ENCODE data around the gene TFDP3. TPM values are rescaled to one million over a fixed set of nuclear protein-coding genes. Genes with fewer than 3 reads are reported as not detected.

TFDP3 gene
- total RNA-seq, 2 donors from 2014 or later, result not detected

GRCh38 chrX:133175605-133176004 lies 42.5 kb downstream of the TFDP3 start:
- peaks cover 28% of the 10 kb centered on the region for H3K27me3 Mint-ChIP-seq (ENCODE audit: low read depth)
- no peaks in the 10 kb centered on the region for H3K9me3 Mint-ChIP-seq
- no peaks in the 10 kb centered on the region for H3K4me1 Mint-ChIP-seq (ENCODE audit: low read depth)
- H3K36me3 Mint-ChIP-seq (ENCODE audit: insufficient read depth in 2 of 2), result no peaks in the 10 kb centered on the region
- no peak overlapping the region for H3K27ac Mint-ChIP-seq
- H3K4me3 Mint-ChIP-seq, result no peak overlapping the region
- no peak for DNase-seq
- no peak for ATAC-seq (replicated peaks in 1 of 2)

DNA sequence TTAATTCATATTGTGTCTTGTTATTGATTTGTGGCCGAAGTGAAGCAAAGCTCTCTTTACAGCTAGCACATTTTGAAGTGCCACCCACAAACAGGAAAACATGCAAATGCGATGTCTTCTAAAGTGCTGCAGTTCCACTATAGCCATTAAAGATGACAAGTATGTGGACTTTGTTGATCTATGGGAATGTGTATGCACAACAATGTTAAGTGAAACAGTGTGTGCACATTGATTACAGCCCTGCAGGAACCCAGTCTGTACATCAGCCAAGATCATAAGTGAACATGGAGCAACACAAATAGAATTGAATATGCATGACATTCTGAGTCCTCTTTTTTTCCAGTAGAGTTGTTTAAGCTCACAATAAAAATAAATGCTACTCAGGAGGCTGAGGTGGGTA lies 43.0 kb downstream of the TFDP3 start:
- ATAC-seq (replicated peaks in 1 of 2) (no peak), DNase-seq (no peak)
- Mint-ChIP-seq H3K4me1 (ENCODE audit: low read depth) (no peaks in the 10 kb centered on the region), H3K36me3 (ENCODE audit: insufficient read depth in 2 of 2) (no peaks in the 10 kb centered on the region), H3K27ac (no peak overlapping the region), H3K4me3 (no peak overlapping the region), H3K9me3 (no peaks in the 10 kb centered on the region), H3K27me3 (ENCODE audit: low read depth) (peaks cover 33% of the 10 kb centered on the region)

- H3K4me1 Mint-ChIP-seq (ENCODE audit: low read depth), result no peaks in the 10 kb centered on the region
- ATAC-seq (replicated peaks in 1 of 2) (no peak), DNase-seq (no peak)
- peaks cover 38% of the 10 kb centered on the region for H3K27me3 Mint-ChIP-seq (ENCODE audit: low read depth)
- H3K36me3 Mint-ChIP-seq (ENCODE audit: insufficient read depth in 2 of 2), result no peaks in the 10 kb centered on the region
- H3K27ac Mint-ChIP-seq, result no peak overlapping the region
- H3K9me3 Mint-ChIP-seq, result peaks cover 0 to 6% of the 10 kb centered on the region in 2 donors
- H3K4me3 Mint-ChIP-seq, result no peak overlapping the region
These were observed 46.0 kb downstream of the TFDP3 start for GRCh38 chrX:133171962-133172708.

Other genes starting within 250 kb of the TFDP3 start
- not detected for gene USP26, start 121.2 kb downstream of the TFDP3 start, total RNA-seq
- not detected for gene GPC4, start 197.1 kb upstream of the TFDP3 start, total RNA-seq